ENCODE measurements around the gene SSH2. TPM values are rescaled to one million over a fixed set of nuclear protein-coding genes. Genes with fewer than 3 reads are reported as not detected.

The SSH2 gene
- total RNA-seq, 1 donor from 2014 or later = 21.9 TPM

GRCh38 chr17:29619251-29619650 lies 310.8 kb downstream of the SSH2 start:
- Mint-ChIP-seq H3K36me3 (ENCODE audit: unreplicated experiment) (no peaks in the 10 kb centered on the region), H3K9me3 (ENCODE audit: unreplicated experiment) (no peaks in the 10 kb centered on the region), H3K27ac (ENCODE audit: unreplicated experiment) (no peak overlapping the region), H3K4me3 (ENCODE audit: unreplicated experiment) (no peak overlapping the region), H3K4me1 (ENCODE audit: unreplicated experiment) (peaks cover 28% of the 10 kb centered on the region), H3K27me3 (ENCODE audit: unreplicated experiment) (no peaks in the 10 kb centered on the region)
- DNase-seq (ENCODE audit: extremely low spot score, unreplicated experiment) = no peak
- TF ChIP-seq CTCF (IDR thresholded peaks at IDR 0.05) = peak; percentile 40

- Mint-ChIP-seq H3K4me3 (ENCODE audit: unreplicated experiment) (no peak overlapping the region), H3K4me1 (ENCODE audit: unreplicated experiment) (peaks cover 28% of the 10 kb centered on the region), H3K27me3 (ENCODE audit: unreplicated experiment) (no peaks in the 10 kb centered on the region), H3K9me3 (ENCODE audit: unreplicated experiment) (no peaks in the 10 kb centered on the region), H3K36me3 (ENCODE audit: unreplicated experiment) (peaks cover 2% of the 10 kb centered on the region), H3K27ac (ENCODE audit: unreplicated experiment) (no peak overlapping the region)
- TF ChIP-seq CTCF (IDR thresholded peaks at IDR 0.05) = peak; percentile 14
- DNase-seq (ENCODE audit: extremely low spot score, unreplicated experiment) = no peak
Measured at GRCh38 chr17:29618272-29619065, 311.6 kb downstream of the SSH2 start.

GRCh38 chr17:29617481-29618271 lies 312.4 kb downstream of the SSH2 start:
- Mint-ChIP-seq H3K4me3 (ENCODE audit: unreplicated experiment) (no peak overlapping the region), H3K36me3 (ENCODE audit: unreplicated experiment) (peaks cover 2% of the 10 kb centered on the region), H3K4me1 (ENCODE audit: unreplicated experiment) (peaks cover 23% of the 10 kb centered on the region), H3K9me3 (ENCODE audit: unreplicated experiment) (no peaks in the 10 kb centered on the region), H3K27ac (ENCODE audit: unreplicated experiment) (no peak overlapping the region), H3K27me3 (ENCODE audit: unreplicated experiment) (no peaks in the 10 kb centered on the region)
- no peak for DNase-seq (ENCODE audit: extremely low spot score, unreplicated experiment)
- TF ChIP-seq CTCF (IDR thresholded peaks at IDR 0.05) = peak; percentile 73

GRCh38 chr17:29617125-29617480 lies 312.9 kb downstream of the SSH2 start:
- no peak for DNase-seq (ENCODE audit: extremely low spot score, unreplicated experiment)
- Mint-ChIP-seq H3K4me3 (ENCODE audit: unreplicated experiment) (no peak overlapping the region), H3K27me3 (ENCODE audit: unreplicated experiment) (no peaks in the 10 kb centered on the region)

More at GRCh38 chr17:29617125-29617480, 312.9 kb downstream of the SSH2 start:
- H3K4me1 Mint-ChIP-seq (ENCODE audit: unreplicated experiment) = peaks cover 21% of the 10 kb centered on the region
- H3K27ac Mint-ChIP-seq (ENCODE audit: unreplicated experiment) = no peak overlapping the region
- no peaks in the 10 kb centered on the region for H3K9me3 Mint-ChIP-seq (ENCODE audit: unreplicated experiment)
- TF ChIP-seq CTCF (IDR thresholded peaks at IDR 0.05) = peak; percentile 47
- peaks cover 2% of the 10 kb centered on the region for H3K36me3 Mint-ChIP-seq (ENCODE audit: unreplicated experiment)

All from osteocyte (in vitro differentiated cells).